WTC11 (cell line): Measurements from ENCODE around the gene ZNF683.
"Not testable (repeated sequence)": the region's sequence is repeated elsewhere in the genome, so short reads cannot be mapped to it uniquely, and the experiment has no call there.

Experiments used
- CREB1 ChIP-seq: sonication (generic); formaldehyde crosslinking; IDR thresholded peaks from 2 replicates; pipeline ENCODE4 v1.8.0; 2023; ENCODE audit warnings: mild to moderate bottlenecking, missing genetic modification reagents
- E2F1 ChIP-seq: sonication (generic); formaldehyde crosslinking; IDR thresholded peaks from 2 replicates; pipeline ENCODE4 v1.8.0; 2022; ENCODE audit warnings: mild to moderate bottlenecking, missing genetic modification reagents
- E2F4 ChIP-seq: sonication (generic); formaldehyde crosslinking; IDR thresholded peaks from 2 replicates; pipeline ENCODE4 v1.8.1; 2022; ENCODE audit warnings: low read depth, mild to moderate bottlenecking, moderate library complexity, missing genetic modification reagents, borderline replicate concordance
- E2F5 ChIP-seq: sonication (generic); formaldehyde crosslinking; IDR thresholded peaks from 2 replicates; pipeline ENCODE4 v1.8.1; 2022; ENCODE audit warnings: mild to moderate bottlenecking, moderate library complexity, missing genetic modification reagents
- ELF4 ChIP-seq: sonication (generic); formaldehyde crosslinking; IDR thresholded peaks from 2 replicates; pipeline ENCODE4 v1.8.1; 2022; ENCODE audit warnings: low read depth, mild to moderate bottlenecking, moderate library complexity, missing genetic modification reagents
- HMGA2 ChIP-seq: fragments of 250-450 bp; sonication (Bioruptor Pico); IDR thresholded peaks from 2 replicates; pipeline ENCODE4 v1.4.0; 2021; ENCODE audit warnings: mild to moderate bottlenecking, moderate library complexity
- IRF2 ChIP-seq: sonication (generic); formaldehyde crosslinking; IDR thresholded peaks from 2 replicates; pipeline ENCODE4 v1.8.0; 2022; ENCODE audit warnings: low read depth, missing genetic modification reagents, borderline replicate concordance
- TEAD1 ChIP-seq: sonication (generic); formaldehyde crosslinking; IDR thresholded peaks from 2 replicates; pipeline ENCODE4 v1.8.0; 2022; ENCODE audit warnings: mild to moderate bottlenecking, missing genetic modification reagents
- USF2 ChIP-seq: sonication (generic); formaldehyde crosslinking; IDR thresholded peaks from 2 replicates; pipeline ENCODE4 v1.8.1; 2023; ENCODE audit warnings: mild to moderate bottlenecking, missing genetic modification reagents, moderate library complexity
- ZNF121 ChIP-seq: sonication (generic); formaldehyde crosslinking; IDR thresholded peaks from 2 replicates; pipeline ENCODE4 v1.8.0; 2023; ENCODE audit warnings: missing genetic modification reagents
- TF ChIP-seq, protein P1 (sequence below): fragments of 200-600 bp; IDR thresholded peaks from 2 replicates; pipeline ENCODE4 v1.8.0; 2022; ENCODE audit warnings: antibody characterized with exemption

GRCh38 chr1:26329380-26329779 is 43.2 kb downstream of the ZNF683 start:
- TF ChIP-seq CREB1 (CRISPR knock-in tag); HMGA2 (CRISPR knock-in tag); TEAD1; E2F5 (CRISPR knock-in tag); IRF2 (CRISPR knock-in tag); E2F1 (CRISPR knock-in tag); ELF4; E2F4; USF2 (CRISPR knock-in tag): not testable (repeated sequence)
- TF ChIP-seq, protein P1, sequence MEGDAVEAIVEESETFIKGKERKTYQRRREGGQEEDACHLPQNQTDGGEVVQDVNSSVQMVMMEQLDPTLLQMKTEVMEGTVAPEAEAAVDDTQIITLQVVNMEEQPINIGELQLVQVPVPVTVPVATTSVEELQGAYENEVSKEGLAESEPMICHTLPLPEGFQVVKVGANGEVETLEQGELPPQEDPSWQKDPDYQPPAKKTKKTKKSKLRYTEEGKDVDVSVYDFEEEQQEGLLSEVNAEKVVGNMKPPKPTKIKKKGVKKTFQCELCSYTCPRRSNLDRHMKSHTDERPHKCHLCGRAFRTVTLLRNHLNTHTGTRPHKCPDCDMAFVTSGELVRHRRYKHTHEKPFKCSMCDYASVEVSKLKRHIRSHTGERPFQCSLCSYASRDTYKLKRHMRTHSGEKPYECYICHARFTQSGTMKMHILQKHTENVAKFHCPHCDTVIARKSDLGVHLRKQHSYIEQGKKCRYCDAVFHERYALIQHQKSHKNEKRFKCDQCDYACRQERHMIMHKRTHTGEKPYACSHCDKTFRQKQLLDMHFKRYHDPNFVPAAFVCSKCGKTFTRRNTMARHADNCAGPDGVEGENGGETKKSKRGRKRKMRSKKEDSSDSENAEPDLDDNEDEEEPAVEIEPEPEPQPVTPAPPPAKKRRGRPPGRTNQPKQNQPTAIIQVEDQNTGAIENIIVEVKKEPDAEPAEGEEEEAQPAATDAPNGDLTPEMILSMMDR = not testable (repeated sequence)
- peak; percentile 63; the same call in 1 of the 2 replicates for TF ChIP-seq ZNF121 (CRISPR knock-in tag)
